K562 (cell line): ENCODE measurements around the gene AKT3. TPM values are rescaled to one million over a fixed set of nuclear protein-coding genes. Genes with fewer than 3 reads are reported as not detected.

Experiments
- ATAC-seq: fragments of 200-7000 bp; cut with Tn5 transposase; 3 replicates; pipeline ENCODE4 v1.9.1; 2020; ENCODE audit warnings: moderate library complexity
- BruUV-seq: library from RNA; stranded (reverse); fragments of 400-500 nt; replicated peaks from 2 replicates; lab custom pipeline; 2021; lab: Mats Ljungman, UMichigan
- CTCF ChIA-PET: fragments of 300-600 bp; formaldehyde crosslinking; extraction: SDS; loops from one replicate; lab custom pipeline; 2021; ENCODE audit warnings: low intra/inter-chr PET ratio; lab: Yijun Ruan, JAX
- POLR2A ChIA-PET: fragments of 300-600, 350-650 bp; sonication (Branson Sonifier 250); formaldehyde crosslinking; extraction: SDS; loops from one replicate; lab custom pipeline; 2021; ENCODE audit warnings: antibody characterized with exemption, inconsistent platforms; lab: Yijun Ruan, JAX
- DNase-seq, 4 experiments: peaks; one replicate each; pipeline versions ENCODE4 v3.0.0 to v3.0.0-alpha.2; 2011 to 2018; ENCODE audit warnings: low spot score in 3 of 4, mixed read lengths in 3 of 4; ENCODE audit errors: extremely low read depth in 1 of 4
- FAIRE-seq: peaks from 2 replicates; lab custom pipeline; 2011; peaks lifted over from hg19 to GRCh38; lab: Jason Lieb, UNC
- H2AFZ ChIP-seq: 2 replicates; pipeline ENCODE4 v1.6.0; 2011; ENCODE audit warnings: low read depth, low read length, control low read depth, inconsistent platforms
- H3K27ac ChIP-seq: fragments of 200-600 bp; 3 replicates; pipeline ENCODE4 v1.8.0; 2011; ENCODE audit warnings: low read depth, mild to moderate bottlenecking, control low read depth, inconsistent platforms, low read length, moderate library complexity, mixed read lengths; ENCODE audit errors: extremely low read depth
- H3K27me3 ChIP-seq, 2 experiments: fragments of 300-600 bp in 1 of 2; 2 replicates in 1 of 2; 3 replicates in 1 of 2; pipeline versions ENCODE4 v1.6.0 to v1.8.0; 2011; ENCODE audit warnings: inconsistent platforms in 2 of 2, low read length in 2 of 2, mild to moderate bottlenecking in 1 of 2, mixed read lengths in 1 of 2, moderate library complexity in 1 of 2; ENCODE audit not compliant: control insufficient read depth in 2 of 2, insufficient read depth in 2 of 2
- H3K36me3 ChIP-seq: fragments of 300-600 bp; 3 replicates; pipeline ENCODE4 v1.8.0; 2011; ENCODE audit warnings: mild to moderate bottlenecking, low read length, inconsistent platforms; ENCODE audit not compliant: control insufficient read depth, insufficient read depth
- H3K4me1 ChIP-seq, 2 experiments: fragments of 200-600 bp in 1 of 2; replicated peaks in 1 of 2; 2 replicates in 1 of 2; 3 replicates in 1 of 2; pipeline versions ENCODE4 v1.5.1 to v1.8.0; 2011; ENCODE audit warnings: inconsistent platforms in 2 of 2, low read length in 2 of 2, mild to moderate bottlenecking in 1 of 2, mixed read lengths in 1 of 2, moderate library complexity in 1 of 2; ENCODE audit not compliant: control insufficient read depth in 2 of 2, insufficient read depth in 2 of 2
- H3K4me2 ChIP-seq: 2 replicates; pipeline ENCODE4 v1.6.1; 2011; ENCODE audit warnings: low read length, control low read depth, inconsistent platforms, mixed read lengths; ENCODE audit not compliant: insufficient read depth
- H3K4me3 ChIP-seq: fragments of 200-600 bp; sonication (generic), shearing (Covaris generic); 2 replicates; pipeline ENCODE4 v1.5.1; 2016; ENCODE audit warnings: control low read depth, inconsistent platforms
- H3K79me2 ChIP-seq: fragments of 200-600 bp; 3 replicates; pipeline ENCODE4 v1.8.0; 2011; ENCODE audit warnings: low read length, inconsistent platforms; ENCODE audit not compliant: control insufficient read depth, insufficient read depth
- H3K9ac ChIP-seq, 2 experiments: 2 replicates each; pipeline versions ENCODE4 v1.6.0 to v1.6.1; 2011; ENCODE audit warnings: low read depth in 2 of 2, low read length in 2 of 2, control low read depth in 1 of 2, inconsistent platforms in 1 of 2, mild to moderate bottlenecking in 1 of 2, mixed read lengths in 1 of 2; ENCODE audit not compliant: insufficient read depth in 1 of 2
- H3K9me1 ChIP-seq: one replicate; pipeline ENCODE4 v1.6.0; 2011; ENCODE audit warnings: inconsistent platforms, mild to moderate bottlenecking, low read length, moderate library complexity; ENCODE audit not compliant: control insufficient read depth, insufficient read depth
- H3K9me3 ChIP-seq: replicated peaks from 2 replicates; pipeline ENCODE4 v1.5.1; 2011; ENCODE audit warnings: low read depth, low read length, inconsistent platforms; ENCODE audit not compliant: control insufficient read depth, insufficient read depth
- H4K20me1 ChIP-seq: replicated peaks from 2 replicates; pipeline ENCODE4 v1.6.1; 2011; ENCODE audit warnings: low read length, inconsistent platforms, mixed read lengths; ENCODE audit not compliant: control insufficient read depth, insufficient read depth
- CCAR2 ChIP-seq: fragments of 200-400 bp; formaldehyde crosslinking; IDR thresholded peaks from 2 replicates; pipeline ENCODE4 v1.6.1; 2017; ENCODE audit warnings: mild to moderate bottlenecking, low read depth, low read length
- EGR1 ChIP-seq: fragments of 450-650 bp; conservative IDR thresholded peaks from 2 replicates; pipeline ENCODE4 v1.6.1; 2017; ENCODE audit warnings: mild to moderate bottlenecking
- GABPA ChIP-seq: fragments of 200-800 bp; sonication (Bioruptor generic); conservative IDR thresholded peaks from 2 replicates; pipeline ENCODE4 v1.6.1; 2016; ENCODE audit warnings: low read depth, missing genetic modification characterization, missing compliant biosample characterization
- GTF2F1 ChIP-seq: IDR thresholded peaks from 2 replicates; pipeline ENCODE4 v1.6.1; 2011; ENCODE audit warnings: low read depth, low read length, improper control_type of control experiment
- SIN3A ChIP-seq, 2 experiments: fragments of 150-350 bp in 1 of 2; IDR thresholded peaks; 2 replicates each; pipeline ENCODE4 v1.6.1; 2011 to 2016; ENCODE audit warnings: borderline replicate concordance in 2 of 2, low read depth in 2 of 2, low read length in 2 of 2, mild to moderate bottlenecking in 2 of 2, moderate library complexity in 2 of 2; ENCODE audit not compliant: control insufficient read depth in 1 of 2
- ZBTB9 ChIP-seq: fragments of 450-650 bp; formaldehyde crosslinking; IDR thresholded peaks from 2 replicates; pipeline ENCODE4 v1.4.0; 2020; ENCODE audit warnings: mild to moderate bottlenecking, moderate library complexity
- ZNF274 ChIP-seq: IDR thresholded peaks from 2 replicates; pipeline ENCODE4 v1.6.1; 2011; ENCODE audit warnings: low read depth, mild to moderate bottlenecking, low read length, moderate library complexity, borderline replicate concordance
- WGBS: fragments of 100-300 bp; shearing (Covaris generic); methylation state at CpG from one replicate; pipeline ENCODE4 v1.1.6; 2016; ENCODE audit warnings: low coverage, mixed read lengths; ENCODE audit not compliant: insufficient coverage; ENCODE audit errors: missing lambda C conversion rate; 5-methylcytosine and 5-hydroxymethylcytosine counted together
- in situ Hi-C: fragments of 300-500 bp; cut with MboI; formaldehyde crosslinking; loops from 4 replicates; pipeline ENCODE4 v1.15.0; 2018; ENCODE audit warnings: inconsistent platforms, mixed read lengths
- intact Hi-C: fragments of 100-400 bp; cut with micrococcal nuclease; formaldehyde crosslinking; loops from 2 replicates; pipeline ENCODE4 v1.14.2; 2022
- polyA plus RNA-seq, 8 experiments: library from polyadenylated mRNA; depleted of rRNA in 4 of 8; stranded (reverse) in 5 of 8; unstranded in 3 of 8; fragments of >200 nt; fragmentation: Nextera tagmentation in 2 of 8; fragmentation: Illumina TruSeq in 1 of 8; extraction: Ambion mirVana in 2 of 8; extraction: Trizol in 1 of 8; gene quantifications; 2 replicates each; pipeline versions ENCODE4 v1.2.1 to v1.2.3, GENCODE V29; 2011 to 2014; ENCODE audit warnings: inconsistent platforms in 1 of 8, missing spikeins in 1 of 8
- total RNA-seq, 7 experiments: library from RNA; depleted of rRNA in 6 of 7; stranded (reverse); fragments of >200 nt in 6 of 7; fragmentation: Illumina TruSeq in 2 of 7; extraction: Trizol in 2 of 7; gene quantifications; 2 replicates each; pipeline versions ENCODE4 v1.2.1 to v1.2.3, GENCODE V29; 2011 to 2021; ENCODE audit warnings: low replicate concordance in 1 of 7

AKT3 gene
- total and polyA plus RNA-seq, 9 of the 15 experiments (the other 6 are each of a cell fraction or from before 2014, with no cell fraction given), result 0.04 to 0.54 (median 0.18) TPM; not detected in 1

- H3K4me2 ChIP-seq, result no peak overlapping the region
- H3K4me1 ChIP-seq, result no peaks in the 10 kb centered on the region
- ATAC-seq (no peak), DNase-seq (no peak), FAIRE-seq (no peak)
- WGBS, result 0% methylated on average over 1 of the region's 1 CpG
- H3K36me3 ChIP-seq, result no peaks in the 10 kb centered on the region
- intact Hi-C loops, result no loop called here
- no peak overlapping the region for H3K9ac ChIP-seq
- in situ Hi-C loops, result no loop called here
- no peak overlapping the region for H2AFZ ChIP-seq
- H3K27me3 ChIP-seq, result no peaks in the 10 kb centered on the region
- no peaks in the 10 kb centered on the region; the same call in 1 of the 2 replicates for H3K9me3 ChIP-seq
- ChIA-PET CTCF (no interaction called here), POLR2A (no interaction called here)
- H3K9me1 ChIP-seq, result no peaks in the 10 kb centered on the region
- H3K4me3 ChIP-seq, result no peak overlapping the region
- no peaks in the 10 kb centered on the region for H3K79me2 ChIP-seq
- H4K20me1 ChIP-seq, result no peaks in the 10 kb centered on the region
- TF ChIP-seq SIN3A (IDR thresholded peaks at IDR 0.05; ENCODE audit: borderline replicate concordance in 2 of 2, control insufficient read depth in 1 of 2, low read depth in 2 of 2, low read length in 2 of 2) (no peak), GTF2F1 (no peak), GABPA (tag) (no peak), ZBTB9 (CRISPR knock-in tag) (no peak), CCAR2 (no peak), EGR1 (no peak), ZNF274 (no peak)
- no TSS peak for BruUV-seq
- no peak overlapping the region for H3K27ac ChIP-seq
These were observed 156.2 kb downstream of the AKT3 start for GRCh38 chr1:243693800-243694199.
